Activated CD4-positive, alpha-beta T cell treated with anti-CD3 and anti-CD28 coated beads, Interleukin-2, amount 10 ng/mL, durations not matched to agents 24 days and 14 days (primary cell): ENCODE data around the gene LENG9. TPM values are rescaled to one million over a fixed set of nuclear protein-coding genes. Genes with fewer than 3 reads are reported as not detected.

Experiments used
- DNase-seq: peaks from one replicate; pipeline ENCODE4 v3.0.0; 2022
- H3K27ac Mint-ChIP-seq: one replicate; pipeline ENCODE4 v1.8.0; 2022; ENCODE audit warnings: mild to moderate bottlenecking, mixed read lengths
- H3K27me3 Mint-ChIP-seq: one replicate; pipeline ENCODE4 v1.8.0; 2022; ENCODE audit warnings: mixed read lengths
- H3K36me3 Mint-ChIP-seq: one replicate; pipeline ENCODE4 v1.8.0; 2022; ENCODE audit warnings: low read depth, mild to moderate bottlenecking, mixed read lengths
- H3K4me1 Mint-ChIP-seq: one replicate; pipeline ENCODE4 v1.8.0; 2021; ENCODE audit warnings: mixed read lengths
- H3K4me3 Mint-ChIP-seq: one replicate; pipeline ENCODE4 v1.8.0; 2022; ENCODE audit warnings: mild to moderate bottlenecking, moderate library complexity, mixed read lengths
- H3K9me3 Mint-ChIP-seq: one replicate; pipeline ENCODE4 v1.8.0; 2021; ENCODE audit warnings: mixed read lengths
- intact Hi-C: fragments of 100-400 bp; cut with micrococcal nuclease; formaldehyde crosslinking; loops from one replicate; pipeline ENCODE4 v1.15.1; 2023
- total RNA-seq: library from RNA; stranded (reverse); gene quantifications from 2 replicates; pipeline ENCODE4 v1.2.3, GENCODE V29; 2022

The LENG9 gene
- total RNA-seq, 1 donor from 2014 or later: 8.3 TPM

GRCh38 chr19:54412877-54413276 lies 50.7 kb downstream of the LENG9 start:
- intact Hi-C loops: no loop called here
- Mint-ChIP-seq H3K4me1 (peaks cover 8% of the 10 kb centered on the region), H3K27me3 (peaks cover 36% of the 10 kb centered on the region), H3K9me3 (peaks cover 15% of the 10 kb centered on the region), H3K27ac (no peak overlapping the region), H3K36me3 (peaks cover 3% of the 10 kb centered on the region), H3K4me3 (no peak overlapping the region)
- no peak for DNase-seq

Other genes with a start within 250 kb of the LENG9 start
- gene LILRB3, start 240.8 kb downstream of the LENG9 start, total RNA-seq: 0.26 TPM in 1 of 2 replicates, not detected in the other
- 0.09 TPM in 1 of 2 replicates, not detected in the other for gene LILRA6, start 221.0 kb downstream of the LENG9 start, total RNA-seq
- gene LILRB5, start 206.5 kb downstream of the LENG9 start, total RNA-seq: not detected in 2 replicates
- not detected in 2 replicates for gene LILRB2, start 182.7 kb downstream of the LENG9 start, total RNA-seq
- gene LILRA5, start 150.6 kb downstream of the LENG9 start, total RNA-seq: not detected in 2 replicates
- not detected in 2 replicates for gene LILRA4, start 124.6 kb downstream of the LENG9 start, total RNA-seq
- 5.9 and 7.7 TPM in 2 replicates for gene LAIR1, start 98.8 kb downstream of the LENG9 start, total RNA-seq
- 0.21 and 0.78 TPM in 2 replicates for gene TTYH1, start 48.3 kb downstream of the LENG9 start, total RNA-seq
- 202 and 214 TPM in 2 replicates for gene LENG8, start 14.6 kb downstream of the LENG9 start, total RNA-seq
- gene CDC42EP5, start 9.5 kb upstream of the LENG9 start, total RNA-seq: 0.61 and 0.64 TPM in 2 replicates
- 34.2 and 35.0 TPM in 2 replicates for gene LAIR2, start 39.1 kb upstream of the LENG9 start, total RNA-seq
- gene LILRA2, start 110.0 kb upstream of the LENG9 start, total RNA-seq: not detected in 2 replicates
- not detected in 2 replicates for gene LILRA1, start 129.9 kb upstream of the LENG9 start, total RNA-seq
- gene LILRB1, start 166.7 kb upstream of the LENG9 start, total RNA-seq: 0.33 TPM in 1 of 2 replicates, not detected in the other
- gene LILRB4, start 199.2 kb upstream of the LENG9 start, total RNA-seq: not detected in 2 replicates